HepG2 (cell line): ENCODE results near the gene NT5C. TPM values are rescaled to one million over a fixed set of nuclear protein-coding genes. Genes with fewer than 3 reads are reported as not detected.

Experiments
- CBFB ChIP-seq: sonication (generic); formaldehyde crosslinking; IDR thresholded peaks from 2 replicates; pipeline ENCODE4 v1.4.0; 2020; ENCODE audit warnings: missing genetic modification reagents
- ETS1 ChIP-seq: sonication (generic); formaldehyde crosslinking; IDR thresholded peaks from 2 replicates; pipeline ENCODE4 v1.4.0; 2020; ENCODE audit warnings: missing genetic modification reagents
- MAZ ChIP-seq, 2 experiments: sonication (generic) in 1 of 2; formaldehyde crosslinking in 1 of 2; IDR thresholded peaks; 2 replicates each; pipeline versions ENCODE4 v1.5.0 to v1.6.1; 2012 to 2020; ENCODE audit warnings: low read depth in 2 of 2, mild to moderate bottlenecking in 2 of 2, borderline replicate concordance in 1 of 2, improper control_type of control experiment in 1 of 2, low read length in 1 of 2, missing genetic modification reagents in 1 of 2, moderate library complexity in 1 of 2
- NCOA5 ChIP-seq: sonication (generic); formaldehyde crosslinking; IDR thresholded peaks from 2 replicates; pipeline ENCODE4 v1.4.0; 2020; ENCODE audit warnings: missing genetic modification reagents
- NFKBIZ ChIP-seq: IDR thresholded peaks from 2 replicates; pipeline ENCODE4 v1.6.1; 2018; ENCODE audit warnings: missing genetic modification reagents, missing compliant biosample characterization
- RBM39 ChIP-seq: fragments of 200-400 bp; formaldehyde crosslinking; IDR thresholded peaks from one replicate; pipeline ENCODE4 v1.6.1; 2018; ENCODE audit warnings: antibody characterized with exemption, mild to moderate bottlenecking, low read depth, low read length; ENCODE audit not compliant: poor library complexity, severe bottlenecking
- SRSF4 ChIP-seq: fragments of 200-400 bp; formaldehyde crosslinking; IDR thresholded peaks from one replicate; pipeline ENCODE4 v1.6.1; 2018; ENCODE audit warnings: mild to moderate bottlenecking, low read depth, low read length, moderate library complexity; ENCODE audit not compliant: poor library complexity, severe bottlenecking
- TEAD3 ChIP-seq: optimal IDR thresholded peaks from 2 replicates; pipeline ENCODE3; 2016; ENCODE audit warnings: borderline replicate concordance
- TRIM22 ChIP-seq: fragments of 450-650 bp; IDR thresholded peaks from 2 replicates; pipeline ENCODE4 v1.6.1; 2017
- WIZ ChIP-seq: sonication (generic); formaldehyde crosslinking; IDR thresholded peaks from 2 replicates; pipeline ENCODE4 v1.5.1; 2020; ENCODE audit warnings: mild to moderate bottlenecking, missing genetic modification reagents
- ZBTB49 ChIP-seq: sonication (generic); formaldehyde crosslinking; IDR thresholded peaks from 2 replicates; pipeline ENCODE4 v1.4.0; 2020; ENCODE audit warnings: missing genetic modification reagents, borderline replicate concordance
- ZNF101 ChIP-seq: sonication (generic); formaldehyde crosslinking; IDR thresholded peaks from 2 replicates; pipeline ENCODE4 v1.4.0; 2020; ENCODE audit warnings: mild to moderate bottlenecking, low read depth, missing genetic modification reagents, borderline replicate concordance
- ZNF530 ChIP-seq: sonication (generic); formaldehyde crosslinking; IDR thresholded peaks from 2 replicates; pipeline ENCODE4 v1.5.0; 2020; ENCODE audit warnings: low read depth, mild to moderate bottlenecking, missing genetic modification reagents
- ZNF772 ChIP-seq: sonication (generic); formaldehyde crosslinking; IDR thresholded peaks from 2 replicates; pipeline ENCODE4 v1.5.0; 2020; ENCODE audit warnings: mild to moderate bottlenecking, missing genetic modification reagents
- ZNF780A ChIP-seq: sonication (generic); formaldehyde crosslinking; IDR thresholded peaks from 2 replicates; pipeline ENCODE4 v1.8.0; 2022; ENCODE audit warnings: mild to moderate bottlenecking, missing genetic modification reagents, moderate library complexity
- polyA plus RNA-seq, 8 experiments: library from polyadenylated mRNA; depleted of rRNA in 3 of 8; stranded (reverse) in 7 of 8; unstranded in 1 of 8; fragments of >200 nt; fragmentation: Illumina TruSeq in 4 of 8; extraction: Trizol in 4 of 8; gene quantifications; 2 replicates each; pipeline versions ENCODE4 v1.2.1 to v1.2.3, GENCODE V29; 2011 to 2016; ENCODE audit warnings: low read depth in 4 of 8, missing spikeins in 1 of 8, mixed read lengths in 1 of 8; ENCODE audit not compliant: insufficient read depth in 1 of 8
- total RNA-seq, 5 experiments: library from RNA; depleted of rRNA; stranded (reverse); fragments of >200 nt; fragmentation: Illumina TruSeq; extraction: Trizol; gene quantifications; 2 replicates each; pipeline ENCODE4 v1.2.3, GENCODE V29; 2016; ENCODE audit warnings: low read depth in 1 of 5
- TF ChIP-seq, protein P1 (sequence below): sonication (generic); formaldehyde crosslinking; IDR thresholded peaks from 2 replicates; pipeline ENCODE4 v1.4.0; 2020; ENCODE audit warnings: missing genetic modification reagents, borderline replicate concordance
- TF ChIP-seq, protein P2 (sequence below): sonication (generic); formaldehyde crosslinking; IDR thresholded peaks from 2 replicates; pipeline ENCODE4 v1.5.1; 2020; ENCODE audit warnings: mild to moderate bottlenecking, missing genetic modification reagents, moderate library complexity

The NT5C gene
- total and polyA plus RNA-seq, 2 of the 13 experiments (the other 11 are each of a cell fraction or from before 2014, with no cell fraction given) = 42.8 to 48.6 TPM

GRCh38 chr17:75109407-75110233 lies 21.9 kb downstream of the NT5C start, which contains the start of gene ARMC7 (continued):
- no peak for TF ChIP-seq ZBTB49 (CRISPR knock-in tag)
- TF ChIP-seq SRSF4 = no peak
- no peak for TF ChIP-seq ZNF780A (CRISPR knock-in tag)
- 0 out of 2 replicates have a peak, but pooled peaks have one; percentile 58 for TF ChIP-seq ZNF530
- TF ChIP-seq, protein P1, sequence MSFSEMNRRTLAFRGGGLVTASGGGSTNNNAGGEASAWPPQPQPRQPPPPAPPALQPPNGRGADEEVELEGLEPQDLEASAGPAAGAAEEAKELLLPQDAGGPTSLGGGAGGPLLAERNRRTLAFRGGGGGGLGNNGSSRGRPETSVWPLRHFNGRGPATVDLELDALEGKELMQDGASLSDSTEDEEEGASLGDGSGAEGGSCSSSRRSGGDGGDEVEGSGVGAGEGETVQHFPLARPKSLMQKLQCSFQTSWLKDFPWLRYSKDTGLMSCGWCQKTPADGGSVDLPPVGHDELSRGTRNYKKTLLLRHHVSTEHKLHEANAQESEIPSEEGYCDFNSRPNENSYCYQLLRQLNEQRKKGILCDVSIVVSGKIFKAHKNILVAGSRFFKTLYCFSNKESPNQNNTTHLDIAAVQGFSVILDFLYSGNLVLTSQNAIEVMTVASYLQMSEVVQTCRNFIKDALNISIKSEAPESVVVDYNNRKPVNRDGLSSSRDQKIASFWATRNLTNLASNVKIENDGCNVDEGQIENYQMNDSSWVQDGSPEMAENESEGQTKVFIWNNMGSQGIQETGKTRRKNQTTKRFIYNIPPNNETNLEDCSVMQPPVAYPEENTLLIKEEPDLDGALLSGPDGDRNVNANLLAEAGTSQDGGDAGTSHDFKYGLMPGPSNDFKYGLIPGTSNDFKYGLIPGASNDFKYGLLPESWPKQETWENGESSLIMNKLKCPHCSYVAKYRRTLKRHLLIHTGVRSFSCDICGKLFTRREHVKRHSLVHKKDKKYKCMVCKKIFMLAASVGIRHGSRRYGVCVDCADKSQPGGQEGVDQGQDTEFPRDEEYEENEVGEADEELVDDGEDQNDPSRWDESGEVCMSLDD (CRISPR knock-in tag) = peak; percentile 72; the same call in 1 of the 2 replicates
- TF ChIP-seq TRIM22 = no peak
- peak; percentile 66 for TF ChIP-seq MAZ (IDR thresholded peaks at IDR 0.05; ENCODE audit: borderline replicate concordance, low read depth, low read length)
- TF ChIP-seq MAZ (CRISPR knock-in tag; IDR thresholded peaks at IDR 0.05; ENCODE audit: low read depth) = peak; percentile 83
- TF ChIP-seq RBM39 = no peak
- TF ChIP-seq NCOA5 (CRISPR knock-in tag) = no peak
- peak; percentile 80 for TF ChIP-seq ZNF772 (CRISPR knock-in tag)
- 0 out of 2 replicates have a peak, but pooled peaks have one; percentile 63 for TF ChIP-seq CBFB (CRISPR knock-in tag)
- peak; percentile 86; the same call in 1 of the 2 replicates for TF ChIP-seq ETS1 (CRISPR knock-in tag)
- no peak for TF ChIP-seq ZNF101
- TF ChIP-seq WIZ (CRISPR knock-in tag) = no peak
- peak; percentile 38 for TF ChIP-seq TEAD3 (CRISPR knock-in tag)
- TF ChIP-seq, protein P2, sequence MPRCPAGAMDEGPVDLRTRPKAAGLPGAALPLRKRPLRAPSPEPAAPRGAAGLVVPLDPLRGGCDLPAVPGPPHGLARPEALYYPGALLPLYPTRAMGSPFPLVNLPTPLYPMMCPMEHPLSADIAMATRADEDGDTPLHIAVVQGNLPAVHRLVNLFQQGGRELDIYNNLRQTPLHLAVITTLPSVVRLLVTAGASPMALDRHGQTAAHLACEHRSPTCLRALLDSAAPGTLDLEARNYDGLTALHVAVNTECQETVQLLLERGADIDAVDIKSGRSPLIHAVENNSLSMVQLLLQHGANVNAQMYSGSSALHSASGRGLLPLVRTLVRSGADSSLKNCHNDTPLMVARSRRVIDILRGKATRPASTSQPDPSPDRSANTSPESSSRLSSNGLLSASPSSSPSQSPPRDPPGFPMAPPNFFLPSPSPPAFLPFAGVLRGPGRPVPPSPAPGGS (CRISPR knock-in tag) = no peak
- no peak for TF ChIP-seq NFKBIZ (CRISPR knock-in tag)
